Dermis blood vessel endothelial cell (primary cell): Measurements from ENCODE around the gene RBM25. TPM values are rescaled to one million over a fixed set of nuclear protein-coding genes. Genes with fewer than 3 reads are reported as not detected.
"Not testable (repeated sequence)": the region's sequence is repeated elsewhere in the genome, so short reads cannot be mapped to it uniquely, and the experiment has no call there.

ENCODE experiments used
- DNase-seq: peaks from one replicate; pipeline ENCODE4 v3.0.0; 2010
- total RNA-seq: library from RNA; depleted of rRNA; stranded (reverse); fragments of >200 nt; gene quantifications from 2 replicates; pipeline ENCODE4 v1.2.3, GENCODE V29; 2014

The RBM25 gene
- 35.5 and 38.1 TPM in 2 replicates for total RNA-seq

DNA sequence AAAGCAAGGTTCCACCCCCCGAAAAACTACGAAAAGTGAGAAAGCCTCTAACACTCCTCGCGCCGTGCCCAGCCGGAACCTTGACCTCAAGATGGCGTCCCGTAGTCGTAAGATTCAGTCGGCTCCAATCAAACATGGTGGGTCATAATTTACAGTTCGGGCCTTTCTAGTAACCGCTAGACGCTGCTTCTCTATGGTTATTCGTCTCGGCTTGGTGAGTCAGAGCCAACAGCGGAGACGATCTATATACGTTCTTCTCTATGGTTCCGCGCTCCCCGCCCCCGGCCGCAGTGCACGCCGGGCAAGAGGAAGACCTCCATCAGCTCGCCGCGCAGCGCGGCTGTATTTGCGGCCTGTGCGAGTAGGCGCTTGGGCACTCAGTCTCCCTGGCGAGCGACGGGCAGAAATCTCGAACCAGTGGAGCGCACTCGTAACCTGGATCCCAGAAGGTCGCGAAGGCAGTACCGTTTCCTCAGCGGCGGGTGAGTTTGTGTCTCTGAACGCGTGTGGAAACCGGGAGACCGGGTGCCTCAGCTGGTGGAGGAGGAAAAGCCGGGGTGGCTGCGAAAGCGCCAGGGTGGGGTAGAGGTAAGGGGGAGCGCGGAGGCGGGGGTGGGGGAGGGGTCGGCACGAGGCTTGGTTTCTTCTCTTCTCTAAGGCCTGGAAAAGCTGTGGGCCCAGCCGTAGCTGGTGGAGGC lies at the start of gene RBM25:
TSS of gene RBM25 (plus strand) at position 311 of the 698 bp plus-strand sequence. CDS start 13,108 bp downstream, outside the sequence.
- peak; percentile 99 for DNase-seq

DNA sequence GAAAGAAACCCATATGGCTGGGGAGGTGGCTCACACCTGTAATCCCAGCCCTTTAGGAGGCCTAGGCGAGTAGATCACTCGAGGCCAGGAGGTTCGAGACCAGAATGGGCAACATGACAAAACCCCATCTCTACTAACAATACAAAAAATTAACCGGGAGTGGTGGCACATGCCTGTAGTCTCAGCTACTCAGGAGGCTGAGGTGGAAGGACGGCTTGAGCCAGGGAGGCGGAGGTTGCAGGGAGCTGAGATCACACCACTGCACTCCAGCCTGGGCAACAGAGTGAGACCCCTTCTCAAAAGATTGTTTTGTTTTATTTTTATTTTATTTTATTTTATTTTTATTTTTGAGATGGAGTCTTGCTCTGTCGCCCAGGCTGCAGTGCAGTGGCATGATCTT lies 47.1 kb upstream of the RBM25 start:
- not testable (repeated sequence) for DNase-seq

DNA sequence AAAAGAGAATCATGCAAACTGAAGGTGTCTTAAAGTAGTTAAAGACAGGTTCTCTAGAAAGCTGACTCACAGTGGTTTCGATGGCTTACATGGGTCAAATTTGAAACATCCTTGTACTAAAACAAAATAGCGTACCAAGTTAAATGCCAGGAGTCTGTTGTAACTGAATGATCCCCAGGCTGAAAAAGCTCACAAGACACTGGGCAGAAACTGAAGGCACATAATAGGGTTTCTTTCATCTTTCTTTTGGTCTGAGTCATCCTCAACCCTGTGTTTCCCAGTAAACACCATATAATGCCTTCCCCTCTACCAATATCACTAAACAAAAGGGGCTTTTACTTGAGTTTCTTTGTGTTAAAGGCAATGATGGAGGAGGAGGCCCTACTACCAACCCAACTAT lies 44.2 kb upstream of the RBM25 start:
- no peak for DNase-seq

DNA sequence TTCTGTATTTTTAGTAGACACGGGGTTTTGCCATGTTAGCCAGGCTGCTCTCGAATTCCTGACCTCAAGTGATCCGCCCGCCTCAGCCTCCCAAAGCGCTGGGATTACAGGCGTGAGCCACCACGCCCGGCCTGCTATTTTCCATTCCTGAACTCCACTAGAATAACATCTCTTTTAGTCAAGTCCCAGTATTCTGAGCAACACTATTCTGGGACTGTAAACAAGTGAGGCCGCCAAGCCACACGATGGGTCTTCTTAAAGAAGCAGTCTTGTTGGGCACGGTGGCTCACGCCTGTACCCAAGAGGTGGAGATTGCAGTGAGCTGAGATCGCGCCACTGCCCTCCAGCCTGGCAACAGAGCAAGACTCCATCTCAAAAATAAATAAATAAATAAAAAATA lies 42.8 kb upstream of the RBM25 start:
- DNase-seq, result not testable (repeated sequence)

DNA sequence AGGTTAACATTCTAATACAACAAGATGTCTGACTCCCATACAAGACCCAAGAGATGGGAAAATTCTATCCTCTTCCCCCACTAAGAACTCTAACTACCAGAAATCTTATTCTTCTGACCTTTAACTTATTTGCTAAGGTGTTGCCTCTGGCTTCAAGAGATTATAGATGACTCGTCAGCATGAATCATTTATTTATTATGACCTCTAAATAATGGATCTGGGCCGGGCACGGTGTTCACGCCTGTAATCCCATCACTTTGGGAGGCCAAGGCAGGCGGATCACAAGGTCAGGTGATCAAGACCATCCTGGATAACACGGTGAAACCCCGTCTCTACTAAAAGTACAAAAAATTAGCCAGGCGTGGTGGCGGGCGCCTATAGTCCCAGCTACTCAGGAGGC lies 42.3 kb upstream of the RBM25 start:
- DNase-seq, result not testable (repeated sequence)

DNA sequence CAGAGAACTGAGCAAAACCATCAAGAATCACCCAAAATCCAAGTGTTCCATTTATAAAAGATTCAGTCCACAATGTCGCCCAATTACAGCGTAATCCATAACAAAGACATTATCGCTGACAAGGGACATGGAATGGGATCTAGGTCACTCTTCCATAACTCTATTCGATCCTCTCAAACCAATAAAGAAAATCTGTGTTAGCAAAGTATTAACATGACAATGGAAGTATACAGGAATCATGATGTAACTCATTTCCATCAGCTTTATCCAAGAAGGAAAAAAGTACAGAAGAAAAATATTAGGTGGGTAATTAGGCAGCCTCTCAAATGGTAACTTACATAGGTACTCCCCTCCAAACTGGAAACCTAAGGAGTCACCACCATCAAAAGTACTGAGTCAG lies 36.3 kb upstream of the RBM25 start:
- no peak for DNase-seq

DNA sequence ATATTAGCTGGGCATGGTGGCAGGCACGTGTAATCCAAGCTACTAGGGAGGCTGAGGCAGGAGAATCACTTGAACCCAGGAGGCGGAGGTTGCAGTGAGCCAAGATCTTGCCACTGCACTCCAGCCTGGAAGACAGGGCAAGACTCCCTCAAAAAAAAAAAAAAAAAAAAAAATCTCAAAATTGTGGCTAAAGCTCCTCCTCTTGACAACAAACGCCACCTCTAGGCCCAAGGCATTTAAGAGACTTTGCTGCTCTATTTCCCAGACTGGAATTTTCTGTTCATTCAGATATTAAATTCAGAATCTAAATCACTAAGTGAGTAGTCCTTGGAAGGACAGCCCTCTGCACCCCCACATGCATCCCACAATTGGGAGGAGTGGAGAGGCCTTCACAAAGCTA lies 32.8 kb upstream of the RBM25 start:
- DNase-seq, result peak; percentile 10

DNA sequence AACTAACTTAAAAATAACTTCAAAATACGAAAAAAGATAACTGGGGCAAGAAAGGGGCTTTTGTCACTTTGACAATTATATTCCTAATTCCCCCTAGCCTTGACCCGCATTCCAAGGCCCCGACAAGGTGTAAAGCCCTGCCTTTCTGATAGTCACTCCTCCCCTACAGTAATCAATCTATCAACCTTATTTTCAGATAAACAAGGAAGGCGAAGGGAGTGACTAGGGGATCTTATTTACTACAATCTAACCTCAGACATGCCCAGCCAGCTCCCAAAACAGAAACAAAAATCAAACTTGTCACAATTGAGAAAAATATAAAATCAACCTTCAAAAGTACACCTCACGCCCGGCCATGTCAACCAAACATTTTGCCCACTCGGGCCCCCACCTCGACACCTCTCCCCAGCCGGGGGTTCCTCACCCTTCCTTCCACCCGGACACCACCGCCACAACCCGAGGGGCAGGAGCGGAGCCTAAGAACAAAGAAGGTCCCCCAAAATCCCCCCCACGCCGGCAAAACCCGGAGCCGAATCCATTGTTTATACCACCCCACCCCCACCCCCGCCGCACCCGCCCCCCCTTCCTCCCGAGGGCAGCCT lies 32.0 kb upstream of the RBM25 start:
- peak; percentile 20 for DNase-seq

DNA sequence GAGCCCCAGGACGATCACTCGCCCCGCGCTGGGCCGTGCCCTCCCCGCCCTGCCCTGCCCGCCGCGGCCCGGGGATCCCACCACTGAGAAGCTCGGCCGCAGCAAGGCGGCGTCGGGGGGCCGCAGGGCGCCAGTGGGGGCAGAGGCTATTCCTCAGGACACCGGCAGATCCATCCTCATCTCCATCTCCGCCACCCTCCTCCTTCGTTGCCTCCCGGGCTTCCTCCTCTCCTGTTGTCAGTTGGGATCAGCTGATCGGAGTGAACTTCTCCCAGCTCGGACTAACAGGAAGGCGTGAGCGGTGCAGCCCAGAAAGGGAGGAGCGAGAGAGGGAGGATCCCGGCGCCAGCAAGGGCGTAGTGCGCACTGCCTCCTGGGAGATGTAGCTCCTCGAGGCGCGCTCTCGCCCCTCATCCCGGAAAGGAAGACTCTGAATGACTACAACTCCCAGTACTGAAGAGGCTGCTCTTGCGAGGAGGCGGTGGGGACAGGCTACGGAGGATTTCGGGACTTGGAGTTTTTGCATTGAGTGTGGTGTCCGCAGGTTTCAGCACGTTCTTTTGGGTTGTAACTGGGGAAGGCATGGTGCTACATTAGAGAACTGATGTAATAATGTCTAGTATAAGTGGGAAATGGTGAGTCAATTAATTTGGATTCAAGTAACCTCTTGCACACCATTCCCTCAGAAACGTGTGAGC lies 31.3 kb upstream of the RBM25 start, which contains the start of gene ZFYVE1:
TSS of gene ZFYVE1 (minus strand) at position 262 of the 698 bp plus-strand sequence. CDS start 2,598 bp downstream, outside the sequence.
- DNase-seq, result peak; percentile 99

DNA sequence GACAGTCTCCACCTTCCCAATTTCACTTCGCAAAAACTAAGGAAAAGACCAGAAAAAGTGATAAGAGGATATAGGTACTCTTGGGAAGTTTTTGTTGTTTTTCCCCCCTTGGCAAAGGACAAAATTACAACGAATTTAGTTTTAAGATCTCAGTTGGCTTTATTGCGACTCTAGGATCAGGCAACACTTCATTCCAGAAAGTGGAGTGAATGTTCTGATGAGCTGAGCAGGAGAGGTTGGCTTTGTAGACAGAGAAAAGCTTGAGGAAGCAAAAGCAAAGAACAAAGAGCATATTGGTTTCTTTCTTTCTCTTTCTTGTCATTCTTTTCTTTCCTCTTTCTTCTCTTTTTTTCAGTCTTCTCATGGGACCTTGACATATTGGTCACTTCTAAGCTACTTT lies 30.8 kb upstream of the RBM25 start:
- DNase-seq, result no peak

DNA sequence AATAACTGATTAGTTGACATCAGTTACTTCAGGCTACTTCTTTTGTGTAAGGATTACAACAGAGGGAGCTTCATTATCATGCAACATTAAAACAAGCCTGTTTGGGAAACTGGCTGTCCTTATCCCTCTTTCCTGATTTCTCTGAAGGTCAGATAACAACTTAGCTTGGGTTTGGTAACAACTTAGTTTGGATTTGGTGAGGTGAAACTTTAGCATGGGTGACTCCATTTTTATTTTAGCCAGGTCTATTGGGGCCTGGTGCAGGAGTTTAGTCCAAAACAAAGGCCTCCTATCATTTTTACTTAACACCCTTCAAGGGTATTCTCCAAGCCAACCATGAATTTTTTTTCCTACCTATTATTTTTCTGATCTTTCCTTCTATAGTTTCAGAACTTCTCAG lies 30.4 kb upstream of the RBM25 start:
- no peak for DNase-seq

DNA sequence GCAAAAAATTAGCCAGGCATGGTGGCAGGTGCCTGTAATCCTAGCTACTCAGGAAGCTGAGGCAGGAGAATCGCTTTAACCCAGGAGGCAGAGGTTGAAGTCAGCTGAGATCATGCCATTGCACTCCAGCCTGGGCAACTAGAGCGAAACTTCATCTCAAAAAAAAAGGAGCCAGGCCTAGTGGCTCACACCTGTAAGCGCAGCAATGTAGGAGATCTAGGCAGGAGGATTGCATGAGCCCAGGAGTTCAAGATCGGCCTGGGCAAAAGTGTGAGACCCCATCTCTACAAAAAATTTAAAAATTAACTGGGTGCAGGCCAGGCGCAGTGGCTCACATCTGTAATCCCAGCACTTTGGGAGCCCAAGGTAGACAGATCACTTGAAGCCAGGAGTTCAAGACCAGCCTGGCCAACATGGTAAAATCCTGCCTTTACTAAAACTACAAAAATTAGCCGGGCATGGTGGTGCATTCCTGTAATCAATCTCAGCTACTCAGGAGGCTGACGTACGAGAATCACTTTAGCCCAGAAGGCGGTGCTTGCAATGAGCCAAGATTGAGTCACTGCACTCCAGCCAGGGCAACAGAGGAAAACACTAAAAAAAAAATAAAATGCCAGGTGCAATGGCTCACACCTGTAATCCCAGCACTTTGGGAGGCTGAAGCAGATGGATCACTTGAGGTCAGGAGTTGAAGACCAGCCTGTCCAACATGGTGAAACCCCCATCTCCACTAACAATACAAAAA lies 21.5 kb upstream of the RBM25 start:
- not testable (repeated sequence) for DNase-seq

DNA sequence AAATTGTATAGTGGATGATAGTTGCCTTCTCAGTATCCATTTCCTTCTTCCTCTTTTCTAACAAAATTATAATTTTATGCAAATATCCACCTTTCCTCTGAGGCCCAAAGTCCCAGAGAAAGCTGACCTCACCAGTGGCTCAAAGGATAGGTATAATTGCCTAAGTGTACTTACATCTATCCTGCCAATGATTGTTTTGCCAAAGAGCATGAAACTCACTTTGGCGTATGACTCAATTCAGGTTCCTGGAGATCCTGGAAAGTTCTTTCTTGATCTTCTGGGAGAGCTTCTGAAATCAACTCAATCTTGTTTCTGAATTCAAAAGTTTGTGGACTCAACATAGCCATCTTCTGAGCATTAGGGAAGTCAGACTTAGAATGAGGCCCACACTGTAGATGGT lies 10.5 kb upstream of the RBM25 start:
- no peak for DNase-seq

DNA sequence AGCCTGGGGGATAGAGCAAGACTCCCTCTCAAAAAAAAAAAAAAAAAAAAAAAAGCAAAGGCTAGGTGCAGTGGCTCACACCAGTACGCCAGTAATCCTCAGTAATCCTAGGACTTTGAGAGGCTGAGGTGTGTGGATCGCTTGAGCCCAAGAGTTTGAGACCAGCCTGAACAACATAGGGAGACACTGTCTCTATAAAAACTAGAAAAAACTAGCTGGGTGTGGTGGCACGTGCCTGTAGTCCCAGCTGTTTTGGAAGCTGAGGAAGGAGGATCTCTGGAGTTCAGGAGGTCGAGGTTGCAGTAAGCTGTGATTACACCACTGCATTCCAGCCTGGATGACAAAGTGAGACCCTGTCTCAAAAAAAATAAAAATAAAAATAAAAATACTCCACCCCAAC lies 8.9 kb upstream of the RBM25 start:
- no peak for DNase-seq

DNA sequence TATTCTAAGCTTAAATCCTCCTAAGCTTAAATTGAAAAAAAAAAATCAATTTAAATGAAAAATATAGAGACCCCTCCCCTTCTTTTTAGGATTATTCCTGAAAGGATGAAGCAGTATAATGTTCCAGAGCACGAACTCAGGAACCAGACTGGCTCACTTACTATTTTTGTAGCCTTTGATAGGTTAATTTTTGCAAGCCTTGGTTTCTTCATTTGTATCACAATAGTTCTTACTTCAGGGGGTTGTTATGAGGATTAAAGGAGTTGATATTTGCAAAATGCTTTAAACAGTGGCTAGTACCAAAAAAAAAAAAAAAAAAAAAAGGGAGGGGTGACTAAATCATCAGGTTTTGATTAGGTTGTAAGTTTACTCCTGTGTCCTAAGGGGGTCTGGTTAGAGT lies 3.1 kb upstream of the RBM25 start:
- DNase-seq, result no peak

DNA sequence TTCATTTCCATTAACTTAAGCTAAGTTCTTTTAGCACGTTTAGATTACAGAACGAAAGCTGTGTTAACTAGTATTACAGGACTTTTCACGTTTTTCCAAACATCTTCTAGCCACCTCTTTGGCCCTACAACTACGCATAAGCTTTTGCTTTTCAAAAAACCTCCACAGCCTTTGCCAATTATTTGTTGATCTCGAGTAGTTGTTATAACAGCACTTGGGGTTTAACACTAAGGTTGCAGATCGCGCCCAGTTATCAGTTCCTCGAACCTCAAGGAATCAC lies 450 bp upstream of the RBM25 start:
- no peak for DNase-seq

DNA sequence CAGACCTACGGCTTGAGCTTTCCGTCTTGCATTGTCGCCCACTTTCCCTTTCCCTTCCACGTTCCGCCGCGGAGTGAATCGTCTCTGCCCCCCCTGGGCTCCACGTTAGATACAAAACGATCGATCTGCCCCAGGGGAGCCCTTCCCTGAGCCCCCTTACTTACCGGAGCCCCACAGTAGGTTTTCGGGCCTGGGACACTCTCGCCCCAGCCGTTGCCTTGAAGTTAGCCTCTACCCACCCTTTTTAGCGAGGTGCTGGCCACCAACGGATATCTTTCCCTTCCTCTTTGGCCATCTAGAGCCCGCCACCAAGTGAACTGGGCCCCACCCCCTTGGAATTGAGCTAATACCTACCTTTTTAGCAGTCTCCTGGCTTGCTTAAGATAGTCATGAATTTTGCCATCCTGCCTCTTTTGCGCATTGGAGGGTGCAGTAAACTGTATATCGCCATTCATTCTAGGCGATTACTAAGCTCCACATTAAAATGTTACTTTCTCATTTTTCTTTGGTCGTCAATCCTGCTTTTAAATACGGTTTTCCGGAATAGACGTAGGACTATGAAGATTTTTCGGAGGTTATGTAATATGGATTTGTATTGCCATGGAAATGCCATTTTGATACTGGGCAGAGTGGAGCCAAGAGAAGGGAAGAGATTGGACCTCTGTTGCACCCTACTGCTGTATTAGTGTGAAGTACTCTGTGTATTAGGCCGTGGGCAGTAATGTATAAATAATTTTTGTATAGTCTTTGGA lies 764 bp downstream of the RBM25 start:
- peak; percentile 51 for DNase-seq

DNA sequence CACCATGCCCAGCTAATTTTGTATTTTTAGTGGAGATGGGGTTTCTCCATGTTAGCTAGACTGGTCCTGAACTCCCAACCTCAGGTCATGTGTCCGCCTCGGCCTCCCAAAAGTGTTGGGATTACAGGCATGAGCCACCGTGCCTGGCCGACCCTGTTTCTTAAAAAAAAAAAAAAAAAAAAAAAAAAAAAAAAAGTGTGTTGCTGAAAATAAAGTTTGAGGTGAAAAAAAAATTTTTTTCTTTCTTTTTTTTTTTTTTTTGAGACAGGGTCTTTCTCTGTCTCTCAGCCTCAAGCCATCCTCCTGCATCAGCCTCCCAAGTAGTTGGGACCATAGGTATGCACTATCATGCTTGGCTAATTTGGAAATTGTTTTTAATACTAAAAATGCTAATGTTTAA lies 11.3 kb downstream of the RBM25 start:
- DNase-seq, result no peak

DNA sequence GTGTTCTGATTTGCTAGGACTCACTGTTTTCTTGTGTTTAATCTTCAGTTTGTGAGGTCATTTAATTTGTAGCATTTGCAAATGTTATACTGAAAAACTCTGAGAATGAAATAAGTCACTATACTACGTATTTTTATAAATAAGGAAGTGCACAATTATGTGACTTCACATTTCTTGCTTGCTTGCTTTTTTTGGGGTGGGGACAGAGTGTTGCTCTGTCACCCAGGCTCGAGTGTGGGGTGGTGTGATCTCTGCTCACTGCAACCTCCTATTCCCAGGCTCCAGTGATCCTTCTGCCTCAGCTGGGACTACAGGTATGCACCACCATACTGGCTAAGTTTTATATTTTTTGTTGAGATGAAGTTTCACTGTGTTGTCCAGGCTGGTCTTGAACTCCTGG lies 32.7 kb downstream of the RBM25 start:
- DNase-seq, result no peak

DNA sequence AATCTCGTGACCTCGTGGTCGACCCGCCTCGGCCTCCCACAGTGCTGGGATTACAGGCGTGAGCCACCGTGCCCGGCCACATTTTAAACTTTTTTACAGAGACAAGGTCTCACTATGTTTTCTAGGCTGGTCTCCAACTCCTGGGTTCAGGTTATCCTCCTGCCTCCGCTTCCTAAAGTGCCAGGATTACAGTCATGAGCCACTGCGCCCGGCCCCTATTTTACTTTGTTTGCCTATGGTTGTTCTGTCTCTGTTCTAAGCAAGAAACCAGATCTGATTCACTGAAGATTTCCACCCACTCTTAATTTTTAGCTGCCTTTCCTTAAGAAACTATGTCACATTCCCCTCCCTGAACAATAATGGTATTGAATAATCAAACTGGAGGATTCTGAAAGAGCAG lies 39.1 kb downstream of the RBM25 start:
- no peak for DNase-seq

DNA sequence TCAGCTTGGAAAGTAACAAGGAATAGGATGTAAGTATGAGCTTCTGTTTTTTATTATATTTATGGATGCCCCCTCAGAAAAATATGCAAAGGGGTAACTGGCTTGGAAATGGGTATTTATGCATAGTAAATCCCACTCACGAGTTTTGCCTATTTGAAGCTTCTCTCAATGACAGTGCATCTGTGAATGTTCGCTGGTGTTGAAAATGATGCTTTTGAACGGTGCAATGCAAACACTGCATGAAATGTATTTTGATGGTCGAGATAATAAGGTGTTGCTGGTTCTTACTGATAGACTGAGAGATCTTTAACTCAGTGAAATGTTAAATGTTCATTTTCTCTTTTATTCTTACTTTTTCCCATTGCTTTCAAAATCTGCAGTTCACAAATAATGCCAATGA lies 42.0 kb downstream of the RBM25 start:
- DNase-seq, result no peak

DNA sequence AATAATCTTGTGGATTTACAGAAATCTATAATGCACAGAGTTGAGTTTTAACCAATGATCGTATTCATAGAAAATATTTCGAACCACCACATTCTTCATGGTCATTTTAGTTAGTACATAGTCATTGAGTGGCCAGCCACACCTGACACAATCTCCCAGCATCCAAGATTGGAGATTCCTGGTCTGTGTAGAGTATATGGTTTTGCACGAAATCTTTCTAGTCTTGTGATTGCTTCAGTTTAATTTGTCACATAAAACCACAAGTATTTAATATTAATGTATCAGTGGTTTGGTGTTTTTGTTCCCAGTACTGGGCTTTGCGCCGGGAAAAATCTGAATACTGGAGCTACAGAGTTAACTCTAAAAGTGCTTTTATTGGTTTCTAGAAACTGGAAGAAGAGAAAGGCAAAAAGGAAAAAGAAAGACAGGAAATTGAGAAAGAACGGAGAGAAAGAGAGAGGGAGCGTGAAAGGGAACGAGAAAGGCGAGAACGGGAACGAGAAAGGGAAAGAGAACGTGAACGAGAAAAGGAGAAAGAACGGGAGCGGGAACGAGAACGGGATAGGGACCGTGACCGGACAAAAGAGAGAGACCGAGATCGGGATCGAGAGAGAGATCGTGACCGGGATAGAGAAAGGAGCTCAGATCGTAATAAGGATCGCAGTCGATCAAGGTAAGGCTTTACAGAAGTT lies 44.6 kb downstream of the RBM25 start:
- DNase-seq, result no peak
